ENCODE results near the gene IRF9. TPM values are rescaled to one million over a fixed set of nuclear protein-coding genes. Genes with fewer than 3 reads are reported as not detected.

Gene IRF9
- total and polyA plus RNA-seq, 2 experiments from 2014 or later, result 8.2 to 8.4 TPM

DNA sequence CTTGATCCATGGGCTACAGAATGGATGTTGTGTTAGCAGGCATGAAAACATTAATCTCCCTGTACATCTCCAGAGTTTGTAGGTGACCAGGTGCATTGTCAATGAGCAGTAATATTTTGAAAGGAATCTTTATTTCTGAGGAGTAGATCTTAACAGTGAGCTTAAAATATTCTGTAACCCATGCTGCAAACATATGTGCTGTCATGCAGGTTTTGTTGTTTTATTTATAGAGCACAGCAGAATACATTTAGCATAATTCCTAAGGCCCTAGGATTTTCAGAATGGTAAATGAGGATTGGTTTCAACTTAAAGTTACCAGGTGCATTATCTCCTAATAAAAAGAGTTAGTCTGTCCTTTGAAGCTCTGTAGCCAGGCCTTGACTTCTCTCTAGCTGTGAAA is 34.1 kb upstream of the IRF9 start:
- H2AFZ ChIP-seq, result no peak overlapping the region
- H3K4me1 Mint-ChIP-seq, result peaks cover 4% of the 10 kb centered on the region
- H3K9me3 Mint-ChIP-seq, result no peaks in the 10 kb centered on the region
- 0 out of 2 replicates have a peak, but pooled peaks cover 4% of the 10 kb centered on the region for H3K4me1 ChIP-seq (ENCODE audit: insufficient read depth)
- TF ChIP-seq, protein P1, sequence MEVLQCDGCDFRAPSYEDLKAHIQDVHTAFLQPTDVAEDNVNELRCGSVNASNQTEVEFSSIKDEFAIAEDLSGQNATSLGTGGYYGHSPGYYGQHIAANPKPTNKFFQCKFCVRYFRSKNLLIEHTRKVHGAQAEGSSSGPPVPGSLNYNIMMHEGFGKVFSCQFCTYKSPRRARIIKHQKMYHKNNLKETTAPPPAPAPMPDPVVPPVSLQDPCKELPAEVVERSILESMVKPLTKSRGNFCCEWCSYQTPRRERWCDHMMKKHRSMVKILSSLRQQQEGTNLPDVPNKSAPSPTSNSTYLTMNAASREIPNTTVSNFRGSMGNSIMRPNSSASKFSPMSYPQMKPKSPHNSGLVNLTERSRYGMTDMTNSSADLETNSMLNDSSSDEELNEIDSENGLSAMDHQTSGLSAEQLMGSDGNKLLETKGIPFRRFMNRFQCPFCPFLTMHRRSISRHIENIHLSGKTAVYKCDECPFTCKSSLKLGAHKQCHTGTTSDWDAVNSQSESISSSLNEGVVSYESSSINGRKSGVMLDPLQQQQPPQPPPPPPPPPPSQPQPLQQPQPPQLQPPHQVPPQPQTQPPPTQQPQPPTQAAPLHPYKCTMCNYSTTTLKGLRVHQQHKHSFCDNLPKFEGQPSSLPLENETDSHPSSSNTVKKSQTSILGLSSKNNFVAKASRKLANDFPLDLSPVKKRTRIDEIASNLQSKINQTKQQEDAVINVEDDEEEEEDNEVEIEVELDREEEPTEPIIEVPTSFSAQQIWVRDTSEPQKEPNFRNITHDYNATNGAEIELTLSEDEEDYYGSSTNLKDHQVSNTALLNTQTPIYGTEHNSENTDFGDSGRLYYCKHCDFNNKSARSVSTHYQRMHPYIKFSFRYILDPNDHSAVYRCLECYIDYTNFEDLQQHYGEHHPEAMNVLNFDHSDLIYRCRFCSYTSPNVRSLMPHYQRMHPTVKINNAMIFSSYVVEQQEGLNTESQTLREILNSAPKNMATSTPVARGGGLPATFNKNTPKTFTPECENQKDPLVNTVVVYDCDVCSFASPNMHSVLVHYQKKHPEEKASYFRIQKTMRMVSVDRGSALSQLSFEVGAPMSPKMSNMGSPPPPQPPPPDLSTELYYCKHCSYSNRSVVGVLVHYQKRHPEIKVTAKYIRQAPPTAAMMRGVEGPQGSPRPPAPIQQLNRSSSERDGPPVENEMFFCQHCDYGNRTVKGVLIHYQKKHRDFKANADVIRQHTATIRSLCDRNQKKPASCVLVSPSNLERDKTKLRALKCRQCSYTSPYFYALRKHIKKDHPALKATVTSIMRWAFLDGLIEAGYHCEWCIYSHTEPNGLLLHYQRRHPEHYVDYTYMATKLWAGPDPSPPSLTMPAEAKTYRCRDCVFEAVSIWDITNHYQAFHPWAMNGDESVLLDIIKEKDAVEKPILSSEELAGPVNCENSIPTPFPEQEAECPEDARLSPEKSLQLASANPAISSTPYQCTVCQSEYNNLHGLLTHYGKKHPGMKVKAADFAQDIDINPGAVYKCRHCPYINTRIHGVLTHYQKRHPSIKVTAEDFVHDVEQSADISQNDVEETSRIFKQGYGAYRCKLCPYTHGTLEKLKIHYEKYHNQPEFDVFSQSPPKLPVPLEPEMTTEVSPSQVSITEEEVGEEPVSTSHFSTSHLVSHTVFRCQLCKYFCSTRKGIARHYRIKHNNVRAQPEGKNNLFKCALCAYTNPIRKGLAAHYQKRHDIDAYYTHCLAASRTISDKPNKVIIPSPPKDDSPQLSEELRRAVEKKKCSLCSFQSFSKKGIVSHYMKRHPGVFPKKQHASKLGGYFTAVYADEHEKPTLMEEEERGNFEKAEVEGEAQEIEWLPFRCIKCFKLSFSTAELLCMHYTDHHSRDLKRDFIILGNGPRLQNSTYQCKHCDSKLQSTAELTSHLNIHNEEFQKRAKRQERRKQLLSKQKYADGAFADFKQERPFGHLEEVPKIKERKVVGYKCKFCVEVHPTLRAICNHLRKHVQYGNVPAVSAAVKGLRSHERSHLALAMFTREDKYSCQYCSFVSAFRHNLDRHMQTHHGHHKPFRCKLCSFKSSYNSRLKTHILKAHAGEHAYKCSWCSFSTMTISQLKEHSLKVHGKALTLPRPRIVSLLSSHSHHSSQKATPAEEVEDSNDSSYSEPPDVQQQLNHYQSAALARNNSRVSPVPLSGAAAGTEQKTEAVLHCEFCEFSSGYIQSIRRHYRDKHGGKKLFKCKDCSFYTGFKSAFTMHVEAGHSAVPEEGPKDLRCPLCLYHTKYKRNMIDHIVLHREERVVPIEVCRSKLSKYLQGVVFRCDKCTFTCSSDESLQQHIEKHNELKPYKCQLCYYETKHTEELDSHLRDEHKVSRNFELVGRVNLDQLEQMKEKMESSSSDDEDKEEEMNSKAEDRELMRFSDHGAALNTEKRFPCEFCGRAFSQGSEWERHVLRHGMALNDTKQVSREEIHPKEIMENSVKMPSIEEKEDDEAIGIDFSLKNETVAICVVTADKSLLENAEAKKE (CRISPR knock-in tag; IDR thresholded peaks at IDR 0.05), result no peak
- TF ChIP-seq POLR2AphosphoS5 (IDR thresholded peaks at IDR 0.05; ENCODE audit: low read depth), result no peak
- TF ChIP-seq, protein P2, sequence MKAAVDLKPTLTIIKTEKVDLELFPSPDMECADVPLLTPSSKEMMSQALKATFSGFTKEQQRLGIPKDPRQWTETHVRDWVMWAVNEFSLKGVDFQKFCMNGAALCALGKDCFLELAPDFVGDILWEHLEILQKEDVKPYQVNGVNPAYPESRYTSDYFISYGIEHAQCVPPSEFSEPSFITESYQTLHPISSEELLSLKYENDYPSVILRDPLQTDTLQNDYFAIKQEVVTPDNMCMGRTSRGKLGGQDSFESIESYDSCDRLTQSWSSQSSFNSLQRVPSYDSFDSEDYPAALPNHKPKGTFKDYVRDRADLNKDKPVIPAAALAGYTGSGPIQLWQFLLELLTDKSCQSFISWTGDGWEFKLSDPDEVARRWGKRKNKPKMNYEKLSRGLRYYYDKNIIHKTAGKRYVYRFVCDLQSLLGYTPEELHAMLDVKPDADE (IDR thresholded peaks at IDR 0.05), result no peak
- no peak for TF ChIP-seq ZNF331 (CRISPR knock-in tag; IDR thresholded peaks at IDR 0.05; ENCODE audit: low read depth)
- no peak for TF ChIP-seq NANOG (IDR thresholded peaks at IDR 0.05; ENCODE audit: borderline replicate concordance)
- TF ChIP-seq, protein P3, sequence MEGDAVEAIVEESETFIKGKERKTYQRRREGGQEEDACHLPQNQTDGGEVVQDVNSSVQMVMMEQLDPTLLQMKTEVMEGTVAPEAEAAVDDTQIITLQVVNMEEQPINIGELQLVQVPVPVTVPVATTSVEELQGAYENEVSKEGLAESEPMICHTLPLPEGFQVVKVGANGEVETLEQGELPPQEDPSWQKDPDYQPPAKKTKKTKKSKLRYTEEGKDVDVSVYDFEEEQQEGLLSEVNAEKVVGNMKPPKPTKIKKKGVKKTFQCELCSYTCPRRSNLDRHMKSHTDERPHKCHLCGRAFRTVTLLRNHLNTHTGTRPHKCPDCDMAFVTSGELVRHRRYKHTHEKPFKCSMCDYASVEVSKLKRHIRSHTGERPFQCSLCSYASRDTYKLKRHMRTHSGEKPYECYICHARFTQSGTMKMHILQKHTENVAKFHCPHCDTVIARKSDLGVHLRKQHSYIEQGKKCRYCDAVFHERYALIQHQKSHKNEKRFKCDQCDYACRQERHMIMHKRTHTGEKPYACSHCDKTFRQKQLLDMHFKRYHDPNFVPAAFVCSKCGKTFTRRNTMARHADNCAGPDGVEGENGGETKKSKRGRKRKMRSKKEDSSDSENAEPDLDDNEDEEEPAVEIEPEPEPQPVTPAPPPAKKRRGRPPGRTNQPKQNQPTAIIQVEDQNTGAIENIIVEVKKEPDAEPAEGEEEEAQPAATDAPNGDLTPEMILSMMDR (conservative IDR thresholded peaks at IDR 0.05; ENCODE audit: low read depth in 2 of 2), result no peak
- TF ChIP-seq JUNB (IDR thresholded peaks at IDR 0.05; ENCODE audit: unreplicated experiment), result no peak
- no peak for TF ChIP-seq ZNF114 (CRISPR knock-in tag; IDR thresholded peaks at IDR 0.05)
- no peak for TF ChIP-seq CREB1 (CRISPR knock-in tag; IDR thresholded peaks at IDR 0.05; ENCODE audit: low read depth)
- TF ChIP-seq STAT1 (IDR thresholded peaks at IDR 0.05; ENCODE audit: unreplicated experiment), result no peak
- no peak for TF ChIP-seq EZH2 (IDR thresholded peaks at IDR 0.05; ENCODE audit: low read depth, unreplicated experiment)
- TF ChIP-seq, protein P4, sequence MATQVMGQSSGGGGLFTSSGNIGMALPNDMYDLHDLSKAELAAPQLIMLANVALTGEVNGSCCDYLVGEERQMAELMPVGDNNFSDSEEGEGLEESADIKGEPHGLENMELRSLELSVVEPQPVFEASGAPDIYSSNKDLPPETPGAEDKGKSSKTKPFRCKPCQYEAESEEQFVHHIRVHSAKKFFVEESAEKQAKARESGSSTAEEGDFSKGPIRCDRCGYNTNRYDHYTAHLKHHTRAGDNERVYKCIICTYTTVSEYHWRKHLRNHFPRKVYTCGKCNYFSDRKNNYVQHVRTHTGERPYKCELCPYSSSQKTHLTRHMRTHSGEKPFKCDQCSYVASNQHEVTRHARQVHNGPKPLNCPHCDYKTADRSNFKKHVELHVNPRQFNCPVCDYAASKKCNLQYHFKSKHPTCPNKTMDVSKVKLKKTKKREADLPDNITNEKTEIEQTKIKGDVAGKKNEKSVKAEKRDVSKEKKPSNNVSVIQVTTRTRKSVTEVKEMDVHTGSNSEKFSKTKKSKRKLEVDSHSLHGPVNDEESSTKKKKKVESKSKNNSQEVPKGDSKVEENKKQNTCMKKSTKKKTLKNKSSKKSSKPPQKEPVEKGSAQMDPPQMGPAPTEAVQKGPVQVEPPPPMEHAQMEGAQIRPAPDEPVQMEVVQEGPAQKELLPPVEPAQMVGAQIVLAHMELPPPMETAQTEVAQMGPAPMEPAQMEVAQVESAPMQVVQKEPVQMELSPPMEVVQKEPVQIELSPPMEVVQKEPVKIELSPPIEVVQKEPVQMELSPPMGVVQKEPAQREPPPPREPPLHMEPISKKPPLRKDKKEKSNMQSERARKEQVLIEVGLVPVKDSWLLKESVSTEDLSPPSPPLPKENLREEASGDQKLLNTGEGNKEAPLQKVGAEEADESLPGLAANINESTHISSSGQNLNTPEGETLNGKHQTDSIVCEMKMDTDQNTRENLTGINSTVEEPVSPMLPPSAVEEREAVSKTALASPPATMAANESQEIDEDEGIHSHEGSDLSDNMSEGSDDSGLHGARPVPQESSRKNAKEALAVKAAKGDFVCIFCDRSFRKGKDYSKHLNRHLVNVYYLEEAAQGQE (IDR thresholded peaks at IDR 0.05; ENCODE audit: unreplicated experiment), result no peak
- TF ChIP-seq EZH2phosphoT487 (IDR thresholded peaks at IDR 0.05; ENCODE audit: unreplicated experiment), result no peak
- H4K20me1 ChIP-seq (replicated peaks; ENCODE audit: insufficient read depth), result no peaks in the 10 kb centered on the region; the same call in 1 of the 2 replicates
- peaks cover 5% of the 10 kb centered on the region for H3K27me3 Mint-ChIP-seq (ENCODE audit: insufficient read depth, low read depth, poor library complexity)
- no peak overlapping the region for H3K4me3 ChIP-seq
- H3K4me2 ChIP-seq, result no peak overlapping the region
- H3K27ac Mint-ChIP-seq, result no peak overlapping the region
- no peak overlapping the region for H3K4me3 Mint-ChIP-seq
- ATAC-seq (no peak), DNase-seq (ENCODE audit: low spot score) (no peak)
- H3K36me3 Mint-ChIP-seq (ENCODE audit: low read depth), result peaks cover 16% of the 10 kb centered on the region
- H3K27me3 ChIP-seq (ENCODE audit: insufficient read depth), result no peaks in the 10 kb centered on the region
- H3K79me2 ChIP-seq (replicated peaks; ENCODE audit: insufficient read depth), result no peaks in the 10 kb centered on the region
- H3K27ac ChIP-seq (ENCODE audit: low read depth), result no peak overlapping the region
- H3F3A ChIP-seq (replicated peaks; ENCODE audit: low read depth), result peaks cover 7% of the 10 kb centered on the region; the same call in 1 of the 2 replicates
- no peaks in the 10 kb centered on the region for H3K9me2 ChIP-seq (ENCODE audit: insufficient read depth)
- 0 out of 2 replicates have a peak, but pooled peaks cover 3% of the 10 kb centered on the region for H3K36me3 ChIP-seq (ENCODE audit: insufficient read depth)

Measured in GM23338 (cell line).